Glutamatergic neuron (in vitro differentiated cells): ENCODE measurements around the gene SLC37A1. TPM values are rescaled to one million over a fixed set of nuclear protein-coding genes. Genes with fewer than 3 reads are reported as not detected.
A peak's percentile ranks its signal among the peaks of the same experiment; 100 is the strongest.

Source experiments
- DNase-seq: peaks from one replicate; pipeline ENCODE4 v3.0.0; 2022
- H3K27ac Mint-ChIP-seq: one replicate; pipeline ENCODE4 v1.8.0; 2020; ENCODE audit warnings: mild to moderate bottlenecking, mixed read lengths, inconsistent platforms; ENCODE audit not compliant: unreplicated experiment
- H3K27me3 Mint-ChIP-seq: one replicate; pipeline ENCODE4 v1.8.0; 2020; ENCODE audit warnings: mild to moderate bottlenecking, moderate library complexity, mixed read lengths, inconsistent platforms; ENCODE audit not compliant: unreplicated experiment
- H3K36me3 Mint-ChIP-seq: one replicate; pipeline ENCODE4 v1.8.0; 2020; ENCODE audit warnings: mild to moderate bottlenecking, mixed read lengths, inconsistent platforms; ENCODE audit not compliant: unreplicated experiment
- H3K4me1 Mint-ChIP-seq: one replicate; pipeline ENCODE4 v1.8.0; 2020; ENCODE audit warnings: mild to moderate bottlenecking, low read depth, mixed read lengths, inconsistent platforms; ENCODE audit not compliant: unreplicated experiment
- H3K4me3 Mint-ChIP-seq: one replicate; pipeline ENCODE4 v1.8.0; 2020; ENCODE audit warnings: mild to moderate bottlenecking, mixed read lengths, inconsistent platforms; ENCODE audit not compliant: unreplicated experiment
- H3K9me3 Mint-ChIP-seq: one replicate; pipeline ENCODE4 v1.8.0; 2020; ENCODE audit warnings: mild to moderate bottlenecking, moderate library complexity, mixed read lengths, inconsistent platforms; ENCODE audit not compliant: unreplicated experiment
- CTCF ChIP-seq: fragments of 200-600 bp; sonication (generic); IDR thresholded peaks from one replicate; pipeline ENCODE4 v1.5.0; 2021; ENCODE audit not compliant: partially characterized antibody, unreplicated experiment
- total RNA-seq: library from RNA; stranded (reverse); fragmentation: NEBNext Ultra II Directional; extraction: Animal tissue kit (Norgen Biotek cat#: 25700); gene quantifications from one replicate; pipeline ENCODE4 v1.2.1, GENCODE V29; 2021; ENCODE audit not compliant: unreplicated experiment

The SLC37A1 gene
- total RNA-seq, 1 donor from 2014 or later = 65.7 TPM

- peaks cover 5% of the 10 kb centered on the region for H3K36me3 Mint-ChIP-seq
- H3K4me1 Mint-ChIP-seq = peaks cover 20% of the 10 kb centered on the region
- H3K27ac Mint-ChIP-seq = no peak overlapping the region
- H3K27me3 Mint-ChIP-seq = no peaks in the 10 kb centered on the region
- DNase-seq = no peak
- H3K4me3 Mint-ChIP-seq = no peak overlapping the region
- peaks cover 1% of the 10 kb centered on the region for H3K9me3 Mint-ChIP-seq
- TF ChIP-seq CTCF = no peak
These were observed 25.0 kb downstream of the SLC37A1 start for GRCh38 chr21:42538479-42539275.

GRCh38 chr21:42539342-42539741 is 25.7 kb downstream of the SLC37A1 start:
- DNase-seq = no peak
- no peak for TF ChIP-seq CTCF
- Mint-ChIP-seq H3K36me3 (peaks cover 8% of the 10 kb centered on the region), H3K9me3 (peaks cover 1% of the 10 kb centered on the region), H3K4me1 (peaks cover 21% of the 10 kb centered on the region), H3K27me3 (no peaks in the 10 kb centered on the region), H3K27ac (no peak overlapping the region), H3K4me3 (no peak overlapping the region)

- TF ChIP-seq CTCF = no peak
- peak; percentile 50 for DNase-seq
- H3K27ac Mint-ChIP-seq = peak overlapping the region; percentile 60
- peak overlapping the region; percentile 39 for H3K4me3 Mint-ChIP-seq
- H3K9me3 Mint-ChIP-seq = peaks cover 1% of the 10 kb centered on the region
- H3K4me1 Mint-ChIP-seq = peaks cover 26% of the 10 kb centered on the region
- peaks cover 8% of the 10 kb centered on the region for H3K36me3 Mint-ChIP-seq
- H3K27me3 Mint-ChIP-seq = no peaks in the 10 kb centered on the region
These were observed 26.3 kb downstream of the SLC37A1 start for GRCh38 chr21:42539931-42540343.

- Mint-ChIP-seq H3K4me1 (peaks cover 26% of the 10 kb centered on the region), H3K4me3 (peak overlapping the region; percentile 39), H3K27ac (peak overlapping the region; percentile 60), H3K27me3 (no peaks in the 10 kb centered on the region), H3K36me3 (peaks cover 8% of the 10 kb centered on the region), H3K9me3 (peaks cover 1% of the 10 kb centered on the region)
- DNase-seq = no peak
- no peak for TF ChIP-seq CTCF
These were observed 26.7 kb downstream of the SLC37A1 start for GRCh38 chr21:42540396-42540795.

GRCh38 chr21:42541174-42541573 is 27.5 kb downstream of the SLC37A1 start:
- no peak for TF ChIP-seq CTCF
- Mint-ChIP-seq H3K4me3 (no peak overlapping the region), H3K27ac (no peak overlapping the region), H3K36me3 (peaks cover 10% of the 10 kb centered on the region), H3K4me1 (peaks cover 26% of the 10 kb centered on the region), H3K9me3 (peaks cover 1% of the 10 kb centered on the region), H3K27me3 (peaks cover 1% of the 10 kb centered on the region)
- no peak for DNase-seq
